Keratinocyte (primary cell): ENCODE results near the gene EXOC4.

Source experiments
- EZH2 ChIP-seq: IDR thresholded peaks from one replicate; pipeline ENCODE4 v1.6.1; 2012; ENCODE audit warnings: inconsistent platforms, mild to moderate bottlenecking, low read length, moderate library complexity
- TF ChIP-seq, protein P1 (sequence below), 3 experiments: IDR thresholded peaks in 1 of 3; conservative IDR thresholded peaks in 1 of 3; optimal IDR thresholded peaks in 1 of 3; 2 replicates in 2 of 3; 3 replicates in 1 of 3; pipeline versions ENCODE3 to v1.5.1; 2011; ENCODE audit warnings: low read length in 3 of 3, mild to moderate bottlenecking in 3 of 3, moderate library complexity in 2 of 3, control low read depth in 1 of 3, inconsistent platforms in 1 of 3; ENCODE audit not compliant: insufficient read depth in 2 of 3; ENCODE audit errors: extremely low read depth in 1 of 3

- TF ChIP-seq, protein P1, sequence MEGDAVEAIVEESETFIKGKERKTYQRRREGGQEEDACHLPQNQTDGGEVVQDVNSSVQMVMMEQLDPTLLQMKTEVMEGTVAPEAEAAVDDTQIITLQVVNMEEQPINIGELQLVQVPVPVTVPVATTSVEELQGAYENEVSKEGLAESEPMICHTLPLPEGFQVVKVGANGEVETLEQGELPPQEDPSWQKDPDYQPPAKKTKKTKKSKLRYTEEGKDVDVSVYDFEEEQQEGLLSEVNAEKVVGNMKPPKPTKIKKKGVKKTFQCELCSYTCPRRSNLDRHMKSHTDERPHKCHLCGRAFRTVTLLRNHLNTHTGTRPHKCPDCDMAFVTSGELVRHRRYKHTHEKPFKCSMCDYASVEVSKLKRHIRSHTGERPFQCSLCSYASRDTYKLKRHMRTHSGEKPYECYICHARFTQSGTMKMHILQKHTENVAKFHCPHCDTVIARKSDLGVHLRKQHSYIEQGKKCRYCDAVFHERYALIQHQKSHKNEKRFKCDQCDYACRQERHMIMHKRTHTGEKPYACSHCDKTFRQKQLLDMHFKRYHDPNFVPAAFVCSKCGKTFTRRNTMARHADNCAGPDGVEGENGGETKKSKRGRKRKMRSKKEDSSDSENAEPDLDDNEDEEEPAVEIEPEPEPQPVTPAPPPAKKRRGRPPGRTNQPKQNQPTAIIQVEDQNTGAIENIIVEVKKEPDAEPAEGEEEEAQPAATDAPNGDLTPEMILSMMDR (optimal IDR thresholded peaks at IDR 0.05 in 1 of 3, IDR thresholded peaks at IDR 0.05 in 1 of 3, conservative IDR thresholded peaks at IDR 0.05 in 1 of 3; ENCODE audit: extremely low read depth in 1 of 3, insufficient read depth in 2 of 3, low read length in 3 of 3) = no peak
- TF ChIP-seq EZH2 = no peak
These were observed 808.0 kb downstream of the EXOC4 start for GRCh38 chr7:134060874-134061273.
